IPS-NIHi7 (cell line): ENCODE measurements around the gene NT5E.
A peak's percentile ranks its signal among the peaks of the same experiment; 100 is the strongest.
"Not testable (repeated sequence)": the region's sequence is repeated elsewhere in the genome, so short reads cannot be mapped to it uniquely, and the experiment has no call there.

ENCODE experiments used
- DNase-seq: peaks from one replicate; pipeline ENCODE4 v3.0.0; 2012; ENCODE audit warnings: mixed read lengths; ENCODE audit errors: extremely low spot score

The NT5E gene

GRCh38 chr6:85449818-85450759 is at the start of gene NT5E:
Gene NT5E (plus strand): TSS chr6:85450083. CDS start chr6:85450140, 57 bp downstream.
- DNase-seq: peak; percentile 92

GRCh38 chr6:85400331-85400730 is 49.6 kb upstream of the NT5E start:
- no peak for DNase-seq

- DNase-seq: no peak
These were observed 48.5 kb upstream of the NT5E start for GRCh38 chr6:85401186-85402021.

- no peak for DNase-seq
These were observed 47.8 kb upstream of the NT5E start for GRCh38 chr6:85402071-85402470.

GRCh38 chr6:85402922-85403321 is 47.0 kb upstream of the NT5E start:
- no peak for DNase-seq

GRCh38 chr6:85403331-85404015 is 46.4 kb upstream of the NT5E start:
- peak; percentile 44 for DNase-seq

GRCh38 chr6:85404016-85404563 is 45.8 kb upstream of the NT5E start:
- not testable (repeated sequence) for DNase-seq

- no peak for DNase-seq
These were observed 45.2 kb upstream of the NT5E start for GRCh38 chr6:85404564-85405174.

GRCh38 chr6:85405175-85405852 is 44.6 kb upstream of the NT5E start:
- DNase-seq: no peak

GRCh38 chr6:85405853-85406198 is 44.1 kb upstream of the NT5E start:
- no peak for DNase-seq

- DNase-seq: no peak
These were observed 43.2 kb upstream of the NT5E start for GRCh38 chr6:85406641-85407075.

GRCh38 chr6:85408039-85408438 is 41.8 kb upstream of the NT5E start:
- peak; percentile 31 for DNase-seq

- no peak for DNase-seq
These were observed 36.9 kb upstream of the NT5E start for GRCh38 chr6:85412911-85413430.

- no peak for DNase-seq
These were observed 33.8 kb upstream of the NT5E start for GRCh38 chr6:85416049-85416448.

- DNase-seq: no peak
These were observed 33.1 kb upstream of the NT5E start for GRCh38 chr6:85416766-85417165.

- DNase-seq: no peak
These were observed 32.5 kb upstream of the NT5E start for GRCh38 chr6:85417336-85417735.

GRCh38 chr6:85418059-85418458 is 31.8 kb upstream of the NT5E start:
- no peak for DNase-seq

GRCh38 chr6:85419046-85419759 is 30.7 kb upstream of the NT5E start:
- no peak for DNase-seq

- no peak for DNase-seq
These were observed 29.3 kb upstream of the NT5E start for GRCh38 chr6:85420551-85420950.

- no peak for DNase-seq
These were observed 28.7 kb upstream of the NT5E start for GRCh38 chr6:85421181-85421580.
